ENCODE data around the gene AK1. TPM values are rescaled to one million over a fixed set of nuclear protein-coding genes. Genes with fewer than 3 reads are reported as not detected.
A peak's percentile ranks its signal among the peaks of the same experiment; 100 is the strongest.

AK1 gene
- total and polyA plus RNA-seq, 2 of the 13 experiments (the other 11 are each of a cell fraction or from before 2014, with no cell fraction given), result 19.1 to 32.8 TPM

DNA sequence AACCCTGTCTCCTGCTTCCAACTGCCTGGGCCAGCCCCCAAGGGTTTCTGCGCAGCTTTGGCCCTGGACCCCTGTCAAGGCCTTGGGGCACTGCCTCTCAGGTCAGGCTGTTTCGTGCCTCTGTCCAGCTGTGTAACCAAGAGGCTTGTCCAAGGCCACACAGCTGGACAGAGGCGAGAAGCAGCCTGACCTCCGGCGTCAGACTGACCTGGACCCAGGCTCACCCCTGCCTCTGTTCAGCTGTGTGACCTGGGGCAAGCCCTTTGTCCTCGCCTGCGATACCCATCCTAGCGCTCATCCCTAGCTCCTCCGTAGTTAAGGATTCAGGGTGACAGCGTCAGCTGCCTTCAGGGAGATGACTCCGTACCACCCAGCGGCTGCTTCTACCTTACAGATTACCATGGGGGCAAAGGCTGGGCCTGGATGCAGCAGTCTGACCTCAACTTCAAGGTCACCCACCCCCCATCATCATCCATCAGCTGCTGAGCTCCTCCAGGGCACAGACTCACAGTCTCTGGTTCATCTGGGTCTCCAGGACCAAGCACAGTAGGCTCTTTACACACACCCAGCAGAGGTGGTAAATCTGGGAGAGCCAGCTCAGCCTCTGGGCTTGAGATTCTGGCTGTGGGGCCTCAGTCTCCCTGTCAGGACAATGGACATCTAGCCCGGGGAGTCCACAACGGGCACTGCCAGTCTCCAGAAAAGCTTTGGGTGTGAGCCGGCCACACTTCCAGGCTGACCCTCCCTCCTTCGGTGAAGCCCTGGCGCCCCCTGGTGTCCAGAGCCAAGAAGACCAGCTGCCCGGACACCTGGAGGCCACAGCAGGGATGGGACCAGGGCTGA lies 7.9 kb downstream of the AK1 start (continued):
- TF ChIP-seq ZNF839 (CRISPR knock-in tag; IDR thresholded peaks at IDR 0.05; ENCODE audit: borderline replicate concordance) (no peak), KDM6A (CRISPR knock-in tag; IDR thresholded peaks at IDR 0.05; ENCODE audit: low read depth) (no peak), SSRP1 (CRISPR knock-in tag; IDR thresholded peaks at IDR 0.05) (no peak), SOX6 (IDR thresholded peaks at IDR 0.05) (no peak), SOX6 (CRISPR knock-in tag; IDR thresholded peaks at IDR 0.05) (peak; percentile 25; the same call in 1 of the 2 replicates), NR2F6 (IDR thresholded peaks at IDR 0.05) (no peak), NR2F6 (CRISPR knock-in tag; IDR thresholded peaks at IDR 0.05) (peak; percentile 46; the same call in 1 of the 2 replicates), MAFK (conservative IDR thresholded peaks at IDR 0.05 in 1 of 2, IDR thresholded peaks at IDR 0.05 in 1 of 2; ENCODE audit: low read length in 2 of 2) (no peak), ATM (IDR thresholded peaks at IDR 0.05; ENCODE audit: borderline replicate concordance) (no peak), TCF12 (IDR thresholded peaks at IDR 0.05) (no peak), TCF12 (CRISPR knock-in tag; IDR thresholded peaks at IDR 0.05) (no peak), FOSL2 (CRISPR knock-in tag; IDR thresholded peaks at IDR 0.05) (no peak), ZNF605 (CRISPR knock-in tag; IDR thresholded peaks at IDR 0.05) (no peak)
- TF ChIP-seq, protein P1, sequence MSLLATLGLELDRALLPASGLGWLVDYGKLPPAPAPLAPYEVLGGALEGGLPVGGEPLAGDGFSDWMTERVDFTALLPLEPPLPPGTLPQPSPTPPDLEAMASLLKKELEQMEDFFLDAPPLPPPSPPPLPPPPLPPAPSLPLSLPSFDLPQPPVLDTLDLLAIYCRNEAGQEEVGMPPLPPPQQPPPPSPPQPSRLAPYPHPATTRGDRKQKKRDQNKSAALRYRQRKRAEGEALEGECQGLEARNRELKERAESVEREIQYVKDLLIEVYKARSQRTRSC (CRISPR knock-in tag; IDR thresholded peaks at IDR 0.05; ENCODE audit: low read depth), result no peak
- TF ChIP-seq, protein P2, sequence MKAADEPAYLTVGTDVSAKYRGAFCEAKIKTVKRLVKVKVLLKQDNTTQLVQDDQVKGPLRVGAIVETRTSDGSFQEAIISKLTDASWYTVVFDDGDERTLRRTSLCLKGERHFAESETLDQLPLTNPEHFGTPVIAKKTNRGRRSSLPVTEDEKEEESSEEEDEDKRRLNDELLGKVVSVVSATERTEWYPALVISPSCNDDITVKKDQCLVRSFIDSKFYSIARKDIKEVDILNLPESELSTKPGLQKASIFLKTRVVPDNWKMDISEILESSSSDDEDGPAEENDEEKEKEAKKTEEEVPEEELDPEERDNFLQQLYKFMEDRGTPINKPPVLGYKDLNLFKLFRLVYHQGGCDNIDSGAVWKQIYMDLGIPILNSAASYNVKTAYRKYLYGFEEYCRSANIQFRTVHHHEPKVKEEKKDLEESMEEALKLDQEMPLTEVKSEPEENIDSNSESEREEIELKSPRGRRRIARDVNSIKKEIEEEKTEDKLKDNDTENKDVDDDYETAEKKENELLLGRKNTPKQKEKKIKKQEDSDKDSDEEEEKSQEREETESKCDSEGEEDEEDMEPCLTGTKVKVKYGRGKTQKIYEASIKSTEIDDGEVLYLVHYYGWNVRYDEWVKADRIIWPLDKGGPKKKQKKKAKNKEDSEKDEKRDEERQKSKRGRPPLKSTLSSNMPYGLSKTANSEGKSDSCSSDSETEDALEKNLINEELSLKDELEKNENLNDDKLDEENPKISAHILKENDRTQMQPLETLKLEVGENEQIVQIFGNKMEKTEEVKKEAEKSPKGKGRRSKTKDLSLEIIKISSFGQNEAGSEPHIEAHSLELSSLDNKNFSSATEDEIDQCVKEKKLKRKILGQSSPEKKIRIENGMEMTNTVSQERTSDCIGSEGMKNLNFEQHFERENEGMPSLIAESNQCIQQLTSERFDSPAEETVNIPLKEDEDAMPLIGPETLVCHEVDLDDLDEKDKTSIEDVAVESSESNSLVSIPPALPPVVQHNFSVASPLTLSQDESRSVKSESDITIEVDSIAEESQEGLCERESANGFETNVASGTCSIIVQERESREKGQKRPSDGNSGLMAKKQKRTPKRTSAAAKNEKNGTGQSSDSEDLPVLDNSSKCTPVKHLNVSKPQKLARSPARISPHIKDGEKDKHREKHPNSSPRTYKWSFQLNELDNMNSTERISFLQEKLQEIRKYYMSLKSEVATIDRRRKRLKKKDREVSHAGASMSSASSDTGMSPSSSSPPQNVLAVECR (CRISPR knock-in tag; IDR thresholded peaks at IDR 0.05; ENCODE audit: borderline replicate concordance), result peak; percentile 22; the same call in 1 of the 2 replicates
- TF ChIP-seq, protein P3, sequence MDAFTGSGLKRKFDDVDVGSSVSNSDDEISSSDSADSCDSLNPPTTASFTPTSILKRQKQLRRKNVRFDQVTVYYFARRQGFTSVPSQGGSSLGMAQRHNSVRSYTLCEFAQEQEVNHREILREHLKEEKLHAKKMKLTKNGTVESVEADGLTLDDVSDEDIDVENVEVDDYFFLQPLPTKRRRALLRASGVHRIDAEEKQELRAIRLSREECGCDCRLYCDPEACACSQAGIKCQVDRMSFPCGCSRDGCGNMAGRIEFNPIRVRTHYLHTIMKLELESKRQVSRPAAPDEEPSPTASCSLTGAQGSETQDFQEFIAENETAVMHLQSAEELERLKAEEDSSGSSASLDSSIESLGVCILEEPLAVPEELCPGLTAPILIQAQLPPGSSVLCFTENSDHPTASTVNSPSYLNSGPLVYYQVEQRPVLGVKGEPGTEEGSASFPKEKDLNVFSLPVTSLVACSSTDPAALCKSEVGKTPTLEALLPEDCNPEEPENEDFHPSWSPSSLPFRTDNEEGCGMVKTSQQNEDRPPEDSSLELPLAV (CRISPR knock-in tag; conservative IDR thresholded peaks at IDR 0.05; ENCODE audit: low read depth), result no peak
- TF ChIP-seq, protein P4, sequence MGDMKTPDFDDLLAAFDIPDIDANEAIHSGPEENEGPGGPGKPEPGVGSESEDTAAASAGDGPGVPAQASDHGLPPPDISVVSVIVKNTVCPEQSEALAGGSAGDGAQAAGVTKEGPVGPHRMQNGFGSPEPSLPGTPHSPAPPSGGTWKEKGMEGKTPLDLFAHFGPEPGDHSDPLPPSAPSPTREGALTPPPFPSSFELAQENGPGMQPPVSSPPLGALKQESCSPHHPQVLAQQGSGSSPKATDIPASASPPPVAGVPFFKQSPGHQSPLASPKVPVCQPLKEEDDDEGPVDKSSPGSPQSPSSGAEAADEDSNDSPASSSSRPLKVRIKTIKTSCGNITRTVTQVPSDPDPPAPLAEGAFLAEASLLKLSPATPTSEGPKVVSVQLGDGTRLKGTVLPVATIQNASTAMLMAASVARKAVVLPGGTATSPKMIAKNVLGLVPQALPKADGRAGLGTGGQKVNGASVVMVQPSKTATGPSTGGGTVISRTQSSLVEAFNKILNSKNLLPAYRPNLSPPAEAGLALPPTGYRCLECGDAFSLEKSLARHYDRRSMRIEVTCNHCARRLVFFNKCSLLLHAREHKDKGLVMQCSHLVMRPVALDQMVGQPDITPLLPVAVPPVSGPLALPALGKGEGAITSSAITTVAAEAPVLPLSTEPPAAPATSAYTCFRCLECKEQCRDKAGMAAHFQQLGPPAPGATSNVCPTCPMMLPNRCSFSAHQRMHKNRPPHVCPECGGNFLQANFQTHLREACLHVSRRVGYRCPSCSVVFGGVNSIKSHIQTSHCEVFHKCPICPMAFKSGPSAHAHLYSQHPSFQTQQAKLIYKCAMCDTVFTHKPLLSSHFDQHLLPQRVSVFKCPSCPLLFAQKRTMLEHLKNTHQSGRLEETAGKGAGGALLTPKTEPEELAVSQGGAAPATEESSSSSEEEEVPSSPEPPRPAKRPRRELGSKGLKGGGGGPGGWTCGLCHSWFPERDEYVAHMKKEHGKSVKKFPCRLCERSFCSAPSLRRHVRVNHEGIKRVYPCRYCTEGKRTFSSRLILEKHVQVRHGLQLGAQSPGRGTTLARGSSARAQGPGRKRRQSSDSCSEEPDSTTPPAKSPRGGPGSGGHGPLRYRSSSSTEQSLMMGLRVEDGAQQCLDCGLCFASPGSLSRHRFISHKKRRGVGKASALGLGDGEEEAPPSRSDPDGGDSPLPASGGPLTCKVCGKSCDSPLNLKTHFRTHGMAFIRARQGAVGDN (CRISPR knock-in tag; IDR thresholded peaks at IDR 0.05), result peak; percentile 54

Measured in HepG2 (cell line).